ENCODE measurements around the gene ALKBH2. TPM values are rescaled to one million over a fixed set of nuclear protein-coding genes. Genes with fewer than 3 reads are reported as not detected.

The ALKBH2 gene
- 23.7 and 26.2 TPM in 2 replicates for total RNA-seq

DNA sequence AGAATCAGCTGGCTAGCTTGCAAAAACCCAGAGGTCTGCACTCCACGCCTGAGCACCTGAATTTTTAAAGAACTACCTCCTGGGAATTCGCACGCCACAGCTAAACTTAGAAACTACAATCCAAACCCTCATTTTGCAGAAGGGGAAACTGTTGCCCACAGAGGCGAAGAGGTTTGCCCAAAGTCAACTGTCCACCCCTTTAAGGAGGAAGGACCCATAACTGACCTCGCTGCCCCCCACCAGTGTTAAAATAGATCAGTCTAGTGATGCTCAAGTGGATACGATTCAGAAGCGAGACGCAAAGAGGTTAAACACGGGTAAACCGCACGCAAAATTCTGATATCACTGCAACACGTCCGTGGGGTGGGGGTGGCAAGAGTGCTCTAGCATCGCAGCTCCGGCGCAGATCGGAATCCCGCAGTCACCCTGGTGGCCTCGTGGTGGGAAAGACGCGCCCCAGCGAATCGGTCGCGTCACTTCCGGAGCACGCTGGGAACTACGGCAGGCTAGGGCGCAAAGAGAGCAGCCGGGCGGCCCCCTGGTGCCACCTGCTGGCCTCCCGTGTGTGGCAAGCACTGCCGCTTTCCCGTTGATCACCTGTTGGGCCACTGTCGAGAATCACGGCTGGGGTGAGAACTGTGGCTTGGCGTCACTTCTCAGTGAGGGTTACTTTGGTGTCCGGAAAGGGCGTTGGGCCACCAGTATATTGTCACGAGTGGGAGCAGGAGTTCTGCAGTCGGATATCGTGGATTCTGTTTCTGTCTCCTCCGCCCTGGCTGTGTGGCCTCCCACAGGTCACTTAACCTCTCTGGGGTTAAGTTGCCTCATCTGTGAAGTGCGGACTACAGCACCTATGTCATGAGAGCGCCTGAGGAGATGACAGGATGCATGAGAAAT is at the start of gene ALKBH2:
Gene ALKBH2 (minus strand): TSS at position 451 of the 897 bp plus-strand sequence. CDS start 686 bp downstream, outside the sequence.

DNA sequence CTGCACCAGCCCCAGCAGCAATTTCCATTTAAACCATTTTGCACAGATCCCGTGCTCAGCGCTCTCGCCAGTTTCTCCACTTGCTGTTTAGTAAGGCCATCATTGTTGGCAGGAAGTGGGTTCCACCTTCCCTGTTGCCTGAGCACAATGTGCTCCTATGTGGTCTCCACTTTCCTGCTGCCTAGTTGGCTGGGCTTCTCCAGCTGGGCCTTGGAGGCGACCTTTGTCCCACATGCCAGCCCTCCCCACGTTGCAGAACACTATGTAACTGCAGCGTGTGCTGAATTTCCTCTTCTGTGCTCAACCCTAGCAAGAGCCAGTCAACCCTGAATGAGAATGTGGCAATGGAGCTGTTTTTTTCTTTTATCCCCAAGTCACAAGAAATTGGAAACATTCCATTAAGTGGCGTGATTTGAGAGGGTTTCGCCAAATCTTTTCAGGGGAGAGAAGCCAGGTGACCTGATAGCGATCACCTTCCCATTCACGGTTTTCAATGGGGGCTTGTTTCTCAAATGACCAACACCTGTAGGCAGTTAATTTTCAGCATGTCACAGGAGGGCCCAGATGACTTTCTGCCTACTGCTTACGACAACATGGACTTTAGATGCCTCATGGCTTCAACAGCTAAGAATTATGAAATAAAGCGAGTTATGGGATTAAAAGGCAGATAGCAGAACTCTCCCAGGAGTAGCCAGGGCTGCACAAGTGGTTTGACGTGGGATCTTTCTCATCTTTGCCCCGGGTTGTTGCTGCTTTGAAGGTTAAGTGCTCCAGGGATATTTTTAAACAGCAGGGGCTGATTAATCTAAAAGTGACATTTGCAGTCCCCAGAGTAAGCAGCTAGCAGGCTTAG is 22.7 kb upstream of the ALKBH2 start, which contains the start of gene ACACB:
Gene ACACB (plus strand): TSS at position 830 of the 853 bp plus-strand sequence. CDS start 22,819 bp downstream, outside the sequence.

DNA sequence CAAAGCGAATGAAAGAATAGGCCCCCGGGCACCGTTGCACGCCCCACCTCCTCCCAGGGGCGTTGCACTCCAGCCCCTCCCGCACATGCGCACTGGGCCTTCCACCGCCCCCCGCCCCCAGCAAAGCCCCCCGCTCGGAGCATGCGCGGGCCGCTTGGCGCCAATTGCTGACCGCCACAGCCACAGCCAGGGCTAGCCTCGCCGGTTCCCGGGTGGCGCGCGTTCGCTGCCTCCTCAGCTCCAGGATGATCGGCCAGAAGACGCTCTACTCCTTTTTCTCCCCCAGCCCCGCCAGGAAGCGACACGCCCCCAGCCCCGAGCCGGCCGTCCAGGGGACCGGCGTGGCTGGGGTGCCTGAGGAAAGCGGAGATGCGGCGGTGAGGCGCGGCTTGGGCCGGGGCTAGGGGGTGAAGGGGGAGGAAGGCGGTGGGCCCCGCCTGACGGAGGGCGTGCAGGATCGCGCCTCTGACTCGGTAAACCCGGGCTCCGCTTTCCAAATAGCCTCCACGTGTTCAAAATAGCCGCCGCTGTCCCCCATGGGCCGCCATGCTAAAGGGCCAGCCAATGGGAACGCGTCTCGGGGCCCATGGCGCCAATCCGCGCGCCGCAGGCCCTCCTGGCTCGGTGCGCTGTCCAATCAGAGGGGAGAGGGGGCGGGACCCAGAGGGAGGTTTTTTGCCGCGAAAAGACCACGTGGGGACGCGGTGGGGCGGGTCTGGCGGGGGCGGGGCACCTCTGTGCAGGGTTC is 4.3 kb upstream of the ALKBH2 start, which contains the start of gene UNG:
Gene UNG (plus strand): TSS at position 163 of the 748 bp plus-strand sequence. CDS start 83 bp downstream, at position 246.

DNA sequence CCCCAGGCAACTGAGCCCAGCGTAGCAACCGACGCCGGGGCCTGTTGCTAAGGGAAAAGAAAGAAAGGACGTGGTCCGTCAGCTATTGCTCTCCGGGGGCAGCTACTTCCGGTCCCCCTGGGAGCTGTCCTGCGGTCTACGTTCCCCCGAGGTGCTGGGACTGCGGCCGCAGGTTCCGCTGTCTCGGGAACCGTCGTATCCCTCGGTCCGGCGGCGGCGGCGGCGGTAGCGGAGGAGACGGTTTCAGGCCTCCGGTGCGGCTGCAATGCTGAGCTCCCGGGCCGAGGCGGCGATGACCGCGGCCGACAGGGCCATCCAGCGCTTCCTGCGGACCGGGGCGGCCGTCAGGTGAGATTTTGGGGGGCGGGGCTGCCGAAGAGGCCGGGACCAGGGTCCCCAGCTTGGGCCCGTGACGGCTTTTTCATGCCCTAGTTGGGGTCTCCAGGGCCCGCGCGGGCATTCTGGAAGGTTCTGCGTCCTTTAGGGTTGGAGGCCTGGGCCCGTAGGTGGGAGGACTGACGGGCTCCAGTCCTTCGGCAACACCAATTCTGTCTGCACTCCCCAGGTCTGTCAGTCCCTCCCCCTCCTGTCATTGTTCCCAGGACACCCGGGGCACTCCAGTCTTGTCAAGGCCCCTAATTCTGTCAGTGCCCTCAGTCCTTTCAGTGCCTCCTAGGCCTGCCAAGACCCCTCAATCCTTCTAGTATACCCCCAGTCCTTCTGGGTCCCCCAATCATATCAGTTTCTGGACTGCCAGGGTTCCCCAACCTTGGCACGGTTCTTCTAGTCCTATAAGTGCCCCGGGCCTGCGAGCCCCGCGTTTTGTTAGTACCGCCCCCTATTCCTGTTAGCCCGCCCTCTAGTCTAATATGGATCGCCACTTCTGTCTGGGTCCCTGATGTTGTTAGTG is 40.6 kb downstream of the ALKBH2 start, which contains the start of gene USP30:
Gene USP30 (plus strand): TSS at position 163 of the 910 bp plus-strand sequence. CDS start 103 bp downstream, at position 266.

Other genes starting within 250 kb of the ALKBH2 start
- 23.0 and 26.6 TPM in 2 replicates for gene SSH1, start 235.9 kb downstream of the ALKBH2 start, total RNA-seq
- gene DAO, start 213.4 kb downstream of the ALKBH2 start, total RNA-seq: not detected in 2 replicates
- gene SVOP, start 72.4 kb downstream of the ALKBH2 start, total RNA-seq: not detected in 2 replicates
- 10.8 and 15.1 TPM in 2 replicates for gene USP30, start 40.9 kb downstream of the ALKBH2 start, total RNA-seq
- 41.2 and 86.9 TPM in 2 replicates for gene UNG, start 4.1 kb upstream of the ALKBH2 start, total RNA-seq
- gene ACACB, start 23.1 kb upstream of the ALKBH2 start, total RNA-seq: 1.6 and 2.7 TPM in 2 replicates
- not detected in 2 replicates for gene FOXN4, start 215.8 kb upstream of the ALKBH2 start, total RNA-seq